Measurements from ENCODE around the gene PHLDB2.

PHLDB2 gene

GRCh38 chr3:112017091-112017490 is 158.0 kb downstream of the PHLDB2 start:
- TF ChIP-seq, protein P1, sequence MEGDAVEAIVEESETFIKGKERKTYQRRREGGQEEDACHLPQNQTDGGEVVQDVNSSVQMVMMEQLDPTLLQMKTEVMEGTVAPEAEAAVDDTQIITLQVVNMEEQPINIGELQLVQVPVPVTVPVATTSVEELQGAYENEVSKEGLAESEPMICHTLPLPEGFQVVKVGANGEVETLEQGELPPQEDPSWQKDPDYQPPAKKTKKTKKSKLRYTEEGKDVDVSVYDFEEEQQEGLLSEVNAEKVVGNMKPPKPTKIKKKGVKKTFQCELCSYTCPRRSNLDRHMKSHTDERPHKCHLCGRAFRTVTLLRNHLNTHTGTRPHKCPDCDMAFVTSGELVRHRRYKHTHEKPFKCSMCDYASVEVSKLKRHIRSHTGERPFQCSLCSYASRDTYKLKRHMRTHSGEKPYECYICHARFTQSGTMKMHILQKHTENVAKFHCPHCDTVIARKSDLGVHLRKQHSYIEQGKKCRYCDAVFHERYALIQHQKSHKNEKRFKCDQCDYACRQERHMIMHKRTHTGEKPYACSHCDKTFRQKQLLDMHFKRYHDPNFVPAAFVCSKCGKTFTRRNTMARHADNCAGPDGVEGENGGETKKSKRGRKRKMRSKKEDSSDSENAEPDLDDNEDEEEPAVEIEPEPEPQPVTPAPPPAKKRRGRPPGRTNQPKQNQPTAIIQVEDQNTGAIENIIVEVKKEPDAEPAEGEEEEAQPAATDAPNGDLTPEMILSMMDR (IDR thresholded peaks at IDR 0.05; ENCODE audit: low read depth, low read length, missing control alignments) = no peak
- H3K4me3 ChIP-seq (ENCODE audit: low read depth, low read length) = no peak overlapping the region
- no peak for DNase-seq (ENCODE audit: low read depth)
- in situ Hi-C loops (cut with HindIII; ENCODE audit: low sequenced_read_pairs) = no loop called here

- no peak for DNase-seq (ENCODE audit: low read depth)
- H3K4me3 ChIP-seq (ENCODE audit: low read depth, low read length) = no peak overlapping the region
- TF ChIP-seq, protein P1 (IDR thresholded peaks at IDR 0.05; ENCODE audit: low read depth, low read length, missing control alignments) = no peak
- in situ Hi-C loops (cut with HindIII; ENCODE audit: low sequenced_read_pairs) = no loop called here
Observed at GRCh38 chr3:112018712-112019111, 159.6 kb downstream of the PHLDB2 start.

- no peak overlapping the region for H3K4me3 ChIP-seq (ENCODE audit: low read depth, low read length)
- TF ChIP-seq, protein P1 (IDR thresholded peaks at IDR 0.05; ENCODE audit: low read depth, low read length, missing control alignments) = no peak
- no peak for DNase-seq (ENCODE audit: low read depth)
- in situ Hi-C loops (cut with HindIII; ENCODE audit: low sequenced_read_pairs) = no loop called here
Observed at GRCh38 chr3:112019716-112020115, 160.7 kb downstream of the PHLDB2 start.

- no peak for DNase-seq (ENCODE audit: low read depth)
- TF ChIP-seq, protein P1 (IDR thresholded peaks at IDR 0.05; ENCODE audit: low read depth, low read length, missing control alignments) = no peak
- in situ Hi-C loops (cut with HindIII; ENCODE audit: low sequenced_read_pairs) = no loop called here
- no peak overlapping the region for H3K4me3 ChIP-seq (ENCODE audit: low read depth, low read length)
Observed at GRCh38 chr3:112020674-112021085, 161.6 kb downstream of the PHLDB2 start.
